Activated CD8-positive, alpha-beta memory T cell treated with anti-CD3 and anti-CD28 coated beads for 24 hours (primary cell): ENCODE measurements around the gene SEPHS1.
A peak's percentile ranks its signal among the peaks of the same experiment; 100 is the strongest.
"Not testable (repeated sequence)": the region's sequence is repeated elsewhere in the genome, so short reads cannot be mapped to it uniquely, and the experiment has no call there.

Source experiments
- DNase-seq: peaks from one replicate; pipeline ENCODE4 v3.0.0-alpha.2; 2020

The SEPHS1 gene

GRCh38 chr10:13348216-13349017 is at the start of gene SEPHS1:
Gene SEPHS1 (minus strand): TSS chr10:13348293. CDS start chr10:13344950, 3,343 bp downstream.
- peak; percentile 90 for DNase-seq

- DNase-seq, result no peak
Measured at GRCh38 chr10:13397052-13397451, 49.0 kb upstream of the SEPHS1 start.

- no peak for DNase-seq
Measured at GRCh38 chr10:13396369-13396768, 48.3 kb upstream of the SEPHS1 start.

GRCh38 chr10:13395540-13395939 is 47.4 kb upstream of the SEPHS1 start:
- no peak for DNase-seq

- DNase-seq, result no peak
Measured at GRCh38 chr10:13393640-13394039, 45.5 kb upstream of the SEPHS1 start.

GRCh38 chr10:13392701-13393100 is 44.6 kb upstream of the SEPHS1 start:
- DNase-seq, result no peak

- DNase-seq, result no peak
Measured at GRCh38 chr10:13390604-13391522, 42.8 kb upstream of the SEPHS1 start.

GRCh38 chr10:13388478-13389230 is 40.6 kb upstream of the SEPHS1 start:
- DNase-seq, result no peak

- no peak for DNase-seq
Measured at GRCh38 chr10:13386021-13386420, 37.9 kb upstream of the SEPHS1 start.

- DNase-seq, result no peak
Measured at GRCh38 chr10:13383399-13383761, 35.3 kb upstream of the SEPHS1 start.

GRCh38 chr10:13382703-13383398 is 34.8 kb upstream of the SEPHS1 start:
- DNase-seq, result no peak

GRCh38 chr10:13379061-13379460 is 31.0 kb upstream of the SEPHS1 start:
- not testable (repeated sequence) for DNase-seq

- no peak for DNase-seq
Measured at GRCh38 chr10:13376746-13377145, 28.7 kb upstream of the SEPHS1 start.

- no peak for DNase-seq
Measured at GRCh38 chr10:13376297-13376696, 28.2 kb upstream of the SEPHS1 start.

GRCh38 chr10:13375791-13376190 is 27.7 kb upstream of the SEPHS1 start:
- DNase-seq, result no peak

- DNase-seq, result no peak
Measured at GRCh38 chr10:13373644-13374043, 25.6 kb upstream of the SEPHS1 start.

- no peak for DNase-seq
Measured at GRCh38 chr10:13372524-13372923, 24.4 kb upstream of the SEPHS1 start.

GRCh38 chr10:13371897-13372470 is 23.9 kb upstream of the SEPHS1 start:
- DNase-seq, result peak; percentile 64

- no peak for DNase-seq
Measured at GRCh38 chr10:13366891-13367290, 18.8 kb upstream of the SEPHS1 start.

- DNase-seq, result no peak
Measured at GRCh38 chr10:13365831-13366230, 17.7 kb upstream of the SEPHS1 start.

GRCh38 chr10:13365243-13365642 is 17.1 kb upstream of the SEPHS1 start:
- DNase-seq, result no peak

GRCh38 chr10:13360587-13360986 is 12.5 kb upstream of the SEPHS1 start:
- DNase-seq, result no peak
